Heart left ventricle (tissue), 16 donors: ENCODE results near the gene RUNX1. TPM values are rescaled to one million over a fixed set of nuclear protein-coding genes. Genes with fewer than 3 reads are reported as not detected.

Experiments
- ATAC-seq, 4 donors: fragments of 200-7000 bp; cut with Tn5 transposase; one replicate each; pipeline ENCODE4 v1.9.1; 2020 to 2022; ENCODE audit warnings: moderate library complexity in 4 of 4, mild to moderate bottlenecking in 3 of 4, moderate number of reproducible peaks in 1 of 4
- DNase-seq, 5 donors: peaks; one replicate each; pipeline ENCODE4 v3.0.0-alpha.2; 2020
- H3K27ac ChIP-seq, 12 donors: fragments of 200-600 bp; sonication (generic) in 4 of 12; one replicate each; pipeline versions ENCODE4 v1.5.0 to v1.8.0; 2016 to 2022; ENCODE audit warnings: mild to moderate bottlenecking in 2 of 12
- H3K27me3 ChIP-seq, 9 donors: fragments of 200-600 bp; sonication (generic) in 2 of 9; one replicate each; pipeline versions ENCODE4 v1.5.1 to v1.8.0; 2016 to 2022; ENCODE audit warnings: mild to moderate bottlenecking in 3 of 9
- H3K36me3 ChIP-seq, 9 donors: fragments of 200-600 bp; sonication (generic) in 2 of 9; one replicate each; pipeline versions ENCODE4 v1.5.0 to v1.8.0; 2018 to 2022; ENCODE audit warnings: mild to moderate bottlenecking in 2 of 9
- H3K4me1 ChIP-seq, 12 donors: fragments of 200-600 bp; sonication (generic) in 4 of 12; one replicate each; pipeline versions ENCODE4 v1.5.0 to v1.8.0; 2016 to 2022; ENCODE audit warnings: mild to moderate bottlenecking in 3 of 12
- H3K4me3 ChIP-seq, 12 donors: fragments of 200-600 bp; sonication (generic) in 4 of 12; one replicate each; pipeline versions ENCODE4 v1.5.0 to v1.8.0; 2017 to 2022; ENCODE audit warnings: mild to moderate bottlenecking in 9 of 12, moderate library complexity in 4 of 12
- H3K9me3 ChIP-seq, 12 donors: fragments of 200-600 bp; sonication (generic) in 4 of 12; one replicate each; pipeline versions ENCODE4 v1.5.0 to v1.8.0; 2016 to 2022; ENCODE audit warnings: mild to moderate bottlenecking in 1 of 12
- CTCF ChIP-seq, 12 donors: fragments of 200-600 bp; sonication (generic) in 4 of 12; IDR thresholded peaks; one replicate each; pipeline versions ENCODE4 v1.5.0 to v1.8.0; 2018 to 2022; ENCODE audit warnings: antibody characterized with exemption in 12 of 12, mild to moderate bottlenecking in 5 of 12
- POLR2A ChIP-seq, 2 donors: fragments of 450-650 bp; IDR thresholded peaks; one replicate each; pipeline ENCODE4 v1.6.1; 2017; ENCODE audit warnings: antibody characterized with exemption in 2 of 2, mild to moderate bottlenecking in 2 of 2, moderate library complexity in 2 of 2
- WGBS, 4 donors: extraction: QIAGEN DNeasy Blood & Tissue Kit in 2 of 4; methylation state at CpG; one replicate each; pipeline versions ENCODE4 v1.1.5 to v1.1.7; 2013 to 2018; 5-methylcytosine and 5-hydroxymethylcytosine counted together
- intact Hi-C, 10 donors: fragments of 100-400 bp; cut with DNase I; formaldehyde crosslinking; loops; one replicate each; pipeline versions ENCODE4 v1.11.1 to v1.14.2; 2022
- polyA plus RNA-seq, 2 donors: library from polyadenylated mRNA; stranded (reverse); fragments of 200-250 nt; gene quantifications; one replicate each; pipeline ENCODE4 v1.2.3, GENCODE V29; 2013
- total RNA-seq, 9 donors: library from RNA; depleted of rRNA in 2 of 9; stranded (reverse); fragments of >200 nt in 2 of 9; fragmentation: NEBNext Ultra II Directional in 3 of 9; extraction: Animal tissue kit (Norgen Biotek cat#: 25700) in 3 of 9; gene quantifications; one replicate each; pipeline versions ENCODE4 v1.1.0 to v1.2.4, GENCODE V29; 2016 to 2023
- donor health status: ischemic (EF 13 %, LVEDD 7.1; RV severe dilation, severe dysfunction).
- donor health status: healthy with polysubstance abuse.
- donor health status: DM: no; HTN: yes; CAD: no.
- donor health status: DM: no; HTN: no; CAD: no.
- donor health status: ischemic (EF 25% LVEDD 6.9; RV normal size, moderate dysfunction).
- donor health status: ischemic (EF 25% LVEDD 5.7; RV mildly dilated, moderate dysfunction).
- donor health status: healthy.
- donor health status: DM: yes; HTN: yes; CAD: no.
- donor health status: ischemic (EF 35%, LVEDD 5.7; RV mildly dilated, moderate dysfunction).
- donor health status: nonischemic (EF 11% LVEDD 7.7; RV severe dilation, severe dysfunction).
- donor health status: DM: yes; HTN: yes; CAD: no.
- donor health status: PGD.
- donor health status: ischemic (EF 29% LVEDD 5.4; RV normal size, mild dysfunction).
- donor health status: nonischemic (EF 23%, LVEDD 6.1; RV moderate dilation, normal function).

The RUNX1 gene
- total and polyA plus RNA-seq, 11 donors, result 0.61 to 54.5 (median 4.1) TPM

GRCh38 chr21:34761758-34762330 lies 287.3 kb downstream of the RUNX1 start:
- Histone ChIP-seq H3K4me1 (no peaks in the 10 kb centered on the region), H3K27me3 (no peaks in the 10 kb centered on the region), H3K9me3 (peaks cover 0 to 11% (median 0%) of the 10 kb centered on the region in 12 donors), H3K36me3 (no peaks in the 10 kb centered on the region), H3K27ac (no peak overlapping the region), H3K4me3 (no peak overlapping the region)
- no peak for TF ChIP-seq CTCF (IDR thresholded peaks at IDR 0.05)
- TF ChIP-seq POLR2A (IDR thresholded peaks at IDR 0.05), result no peak
- WGBS, 4 donors, result 73 to 85% (median 80%) methylated on average over 2 of the region's 2 CpGs
- intact Hi-C loops, result no loop called here
- ATAC-seq (no peak), DNase-seq (no peak)

GRCh38 chr21:34754690-34755647 lies 294.1 kb downstream of the RUNX1 start:
- WGBS, 4 donors, result 80 to 86% (median 82%) methylated on average over 19 of the region's 19 CpGs
- Histone ChIP-seq H3K27ac (no peak overlapping the region), H3K4me1 (no peaks in the 10 kb centered on the region), H3K4me3 (no peak overlapping the region), H3K9me3 (no peaks in the 10 kb centered on the region), H3K27me3 (no peaks in the 10 kb centered on the region), H3K36me3 (no peaks in the 10 kb centered on the region)
- TF ChIP-seq CTCF (IDR thresholded peaks at IDR 0.05) (no peak), POLR2A (IDR thresholded peaks at IDR 0.05) (no peak)
- ATAC-seq (no peak), DNase-seq (no peak)
- intact Hi-C loops, result loop anchor here in 1 of 10 donors (10.0 kb wide), 1 partner anchor 60 kb away; no protein-coding TSS in a partner anchor

- TF ChIP-seq CTCF (IDR thresholded peaks at IDR 0.05) (no peak), POLR2A (IDR thresholded peaks at IDR 0.05) (no peak)
- peaks cover 0 to 14% (median 2%) of the 10 kb centered on the region in 12 donors for H3K4me1 ChIP-seq
- 80 to 88% (median 87%) methylated on average over 3 of the region's 3 CpGs for WGBS, 4 donors
- ATAC-seq, result no peak
- no peaks in the 10 kb centered on the region for H3K27me3 ChIP-seq
- no peak overlapping the region for H3K27ac ChIP-seq
- intact Hi-C loops, result loop anchor here (5.0 to 10.0 kb wide), 13 partner anchors 138 to 1278 kb away; no protein-coding TSS in a partner anchor
- DNase-seq, result no peak
- H3K9me3 ChIP-seq, result no peaks in the 10 kb centered on the region
- no peaks in the 10 kb centered on the region for H3K36me3 ChIP-seq
- no peak overlapping the region for H3K4me3 ChIP-seq
Measured at GRCh38 chr21:34748862-34749261, 300.2 kb downstream of the RUNX1 start.
